K562 (cell line): ENCODE results near the gene BICD1. TPM values are rescaled to one million over a fixed set of nuclear protein-coding genes. Genes with fewer than 3 reads are reported as not detected.

Experiments
- ATAC-seq: fragments of 200-7000 bp; cut with Tn5 transposase; 3 replicates; pipeline ENCODE4 v1.9.1; 2020; ENCODE audit warnings: moderate library complexity
- BruUV-seq: library from RNA; stranded (reverse); fragments of 400-500 nt; replicated peaks from 2 replicates; lab custom pipeline; 2021; lab: Mats Ljungman, UMichigan
- CTCF ChIA-PET: fragments of 300-600 bp; formaldehyde crosslinking; extraction: SDS; loops from one replicate; lab custom pipeline; 2021; ENCODE audit warnings: low intra/inter-chr PET ratio; lab: Yijun Ruan, JAX
- POLR2A ChIA-PET: fragments of 300-600, 350-650 bp; sonication (Branson Sonifier 250); formaldehyde crosslinking; extraction: SDS; loops from one replicate; lab custom pipeline; 2021; ENCODE audit warnings: antibody characterized with exemption, inconsistent platforms; lab: Yijun Ruan, JAX
- DNase-seq, 4 experiments: peaks; one replicate each; pipeline versions ENCODE4 v3.0.0 to v3.0.0-alpha.2; 2011 to 2018; ENCODE audit warnings: low spot score in 3 of 4, mixed read lengths in 3 of 4; ENCODE audit errors: extremely low read depth in 1 of 4
- FAIRE-seq: peaks from 2 replicates; lab custom pipeline; 2011; peaks lifted over from hg19 to GRCh38; lab: Jason Lieb, UNC
- H2AFZ ChIP-seq: 2 replicates; pipeline ENCODE4 v1.6.0; 2011; ENCODE audit warnings: low read depth, low read length, control low read depth, inconsistent platforms
- H3K27ac ChIP-seq: fragments of 200-600 bp; 3 replicates; pipeline ENCODE4 v1.8.0; 2011; ENCODE audit warnings: low read depth, mild to moderate bottlenecking, control low read depth, inconsistent platforms, low read length, moderate library complexity, mixed read lengths; ENCODE audit errors: extremely low read depth
- H3K27me3 ChIP-seq, 2 experiments: fragments of 300-600 bp in 1 of 2; 2 replicates in 1 of 2; 3 replicates in 1 of 2; pipeline versions ENCODE4 v1.6.0 to v1.8.0; 2011; ENCODE audit warnings: inconsistent platforms in 2 of 2, low read length in 2 of 2, mild to moderate bottlenecking in 1 of 2, mixed read lengths in 1 of 2, moderate library complexity in 1 of 2; ENCODE audit not compliant: control insufficient read depth in 2 of 2, insufficient read depth in 2 of 2
- H3K36me3 ChIP-seq: fragments of 300-600 bp; 3 replicates; pipeline ENCODE4 v1.8.0; 2011; ENCODE audit warnings: mild to moderate bottlenecking, low read length, inconsistent platforms; ENCODE audit not compliant: control insufficient read depth, insufficient read depth
- H3K4me1 ChIP-seq, 2 experiments: fragments of 200-600 bp in 1 of 2; replicated peaks in 1 of 2; 2 replicates in 1 of 2; 3 replicates in 1 of 2; pipeline versions ENCODE4 v1.5.1 to v1.8.0; 2011; ENCODE audit warnings: inconsistent platforms in 2 of 2, low read length in 2 of 2, mild to moderate bottlenecking in 1 of 2, mixed read lengths in 1 of 2, moderate library complexity in 1 of 2; ENCODE audit not compliant: control insufficient read depth in 2 of 2, insufficient read depth in 2 of 2
- H3K4me2 ChIP-seq: 2 replicates; pipeline ENCODE4 v1.6.1; 2011; ENCODE audit warnings: low read length, control low read depth, inconsistent platforms, mixed read lengths; ENCODE audit not compliant: insufficient read depth
- H3K4me3 ChIP-seq: fragments of 200-600 bp; sonication (generic), shearing (Covaris generic); 2 replicates; pipeline ENCODE4 v1.5.1; 2016; ENCODE audit warnings: control low read depth, inconsistent platforms
- H3K79me2 ChIP-seq: fragments of 200-600 bp; 3 replicates; pipeline ENCODE4 v1.8.0; 2011; ENCODE audit warnings: low read length, inconsistent platforms; ENCODE audit not compliant: control insufficient read depth, insufficient read depth
- H3K9ac ChIP-seq, 2 experiments: 2 replicates each; pipeline versions ENCODE4 v1.6.0 to v1.6.1; 2011; ENCODE audit warnings: low read depth in 2 of 2, low read length in 2 of 2, control low read depth in 1 of 2, inconsistent platforms in 1 of 2, mild to moderate bottlenecking in 1 of 2, mixed read lengths in 1 of 2; ENCODE audit not compliant: insufficient read depth in 1 of 2
- H3K9me1 ChIP-seq: one replicate; pipeline ENCODE4 v1.6.0; 2011; ENCODE audit warnings: inconsistent platforms, mild to moderate bottlenecking, low read length, moderate library complexity; ENCODE audit not compliant: control insufficient read depth, insufficient read depth
- H3K9me3 ChIP-seq: replicated peaks from 2 replicates; pipeline ENCODE4 v1.5.1; 2011; ENCODE audit warnings: low read depth, low read length, inconsistent platforms; ENCODE audit not compliant: control insufficient read depth, insufficient read depth
- H4K20me1 ChIP-seq: replicated peaks from 2 replicates; pipeline ENCODE4 v1.6.1; 2011; ENCODE audit warnings: low read length, inconsistent platforms, mixed read lengths; ENCODE audit not compliant: control insufficient read depth, insufficient read depth
- HNRNPK ChIP-seq: fragments of 200-400 bp; formaldehyde crosslinking; IDR thresholded peaks from one replicate; pipeline ENCODE4 v1.6.1; 2018; ENCODE audit warnings: mild to moderate bottlenecking, low read depth, low read length; ENCODE audit not compliant: poor library complexity, severe bottlenecking
- L3MBTL2 ChIP-seq: fragments of 450-650 bp; IDR thresholded peaks from 2 replicates; pipeline ENCODE4 v1.6.1; 2016; ENCODE audit warnings: mild to moderate bottlenecking, moderate library complexity
- STAT5B ChIP-seq: fragments of 250-450 bp; sonication (Bioruptor Pico); IDR thresholded peaks from 2 replicates; pipeline ENCODE4 v1.8.0; 2021; ENCODE audit warnings: mild to moderate bottlenecking, inconsistent platforms
- ZBTB43 ChIP-seq: sonication (generic); formaldehyde crosslinking; IDR thresholded peaks from 2 replicates; pipeline ENCODE4 v1.8.0; 2023; ENCODE audit warnings: mild to moderate bottlenecking, missing genetic modification reagents
- ZNF24 ChIP-seq: fragments of 450-650 bp; IDR thresholded peaks from 2 replicates; pipeline ENCODE4 v1.6.1; 2016
- ZNF324 ChIP-seq: fragments of 250-450 bp; sonication (Bioruptor Pico); IDR thresholded peaks from 2 replicates; pipeline ENCODE4 v1.4.0; 2020; ENCODE audit warnings: mild to moderate bottlenecking
- ZNF436 ChIP-seq: fragments of 250-450, 450-650 bp; sonication (Bioruptor Pico); formaldehyde crosslinking; IDR thresholded peaks from 2 replicates; pipeline ENCODE4 v1.7.0; 2020; ENCODE audit warnings: mild to moderate bottlenecking
- WGBS: fragments of 100-300 bp; shearing (Covaris generic); methylation state at CpG from one replicate; pipeline ENCODE4 v1.1.6; 2016; ENCODE audit warnings: low coverage, mixed read lengths; ENCODE audit not compliant: insufficient coverage; ENCODE audit errors: missing lambda C conversion rate; 5-methylcytosine and 5-hydroxymethylcytosine counted together
- in situ Hi-C: fragments of 300-500 bp; cut with MboI; formaldehyde crosslinking; loops from 4 replicates; pipeline ENCODE4 v1.15.0; 2018; ENCODE audit warnings: inconsistent platforms, mixed read lengths
- intact Hi-C: fragments of 100-400 bp; cut with micrococcal nuclease; formaldehyde crosslinking; loops from 2 replicates; pipeline ENCODE4 v1.14.2; 2022
- polyA plus RNA-seq, 8 experiments: library from polyadenylated mRNA; depleted of rRNA in 4 of 8; stranded (reverse) in 5 of 8; unstranded in 3 of 8; fragments of >200 nt; fragmentation: Nextera tagmentation in 2 of 8; fragmentation: Illumina TruSeq in 1 of 8; extraction: Ambion mirVana in 2 of 8; extraction: Trizol in 1 of 8; gene quantifications; 2 replicates each; pipeline versions ENCODE4 v1.2.1 to v1.2.3, GENCODE V29; 2011 to 2014; ENCODE audit warnings: inconsistent platforms in 1 of 8, missing spikeins in 1 of 8
- total RNA-seq, 7 experiments: library from RNA; depleted of rRNA in 6 of 7; stranded (reverse); fragments of >200 nt in 6 of 7; fragmentation: Illumina TruSeq in 2 of 7; extraction: Trizol in 2 of 7; gene quantifications; 2 replicates each; pipeline versions ENCODE4 v1.2.1 to v1.2.3, GENCODE V29; 2011 to 2021; ENCODE audit warnings: low replicate concordance in 1 of 7
- TF ChIP-seq, protein P1 (sequence below): fragments of 450-650 bp; IDR thresholded peaks from one replicate; pipeline ENCODE4 v1.6.1; 2018; ENCODE audit warnings: mild to moderate bottlenecking, moderate library complexity; ENCODE audit not compliant: partially characterized antibody
- TF ChIP-seq, protein P2 (sequence below), 2 experiments: fragments of 450-650 bp in 1 of 2; sonication (generic) in 1 of 2; formaldehyde crosslinking in 1 of 2; IDR thresholded peaks; 2 replicates each; pipeline versions ENCODE4 v1.7.1 to v1.9.0; 2016 to 2022; ENCODE audit warnings: inconsistent platforms in 1 of 2, mild to moderate bottlenecking in 1 of 2, missing genetic modification reagents in 1 of 2

Gene BICD1
- total and polyA plus RNA-seq, 9 of the 15 experiments (the other 6 are each of a cell fraction or from before 2014, with no cell fraction given) = 3.5 to 21.1 (median 12.5) TPM

DNA sequence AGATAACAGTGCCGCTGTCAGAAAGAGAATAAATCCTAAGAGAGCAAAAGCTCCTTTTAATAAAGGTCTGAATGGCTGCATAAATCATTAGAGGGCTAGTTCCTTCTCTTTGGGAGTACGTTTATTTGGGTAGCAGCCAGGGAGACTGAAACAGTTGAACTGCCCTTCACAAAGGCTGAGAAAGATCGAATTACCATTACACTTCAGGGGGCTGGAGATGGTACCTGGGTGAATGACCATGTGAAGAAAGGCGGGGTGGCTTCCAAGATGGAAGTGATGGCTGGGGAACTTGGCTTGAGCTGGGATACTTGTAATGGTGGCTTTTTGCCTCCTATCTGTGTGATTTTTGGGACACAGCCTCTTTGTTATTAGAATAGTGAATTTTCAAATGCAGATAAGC, 291.0 kb downstream of the BICD1 start (continued):
- TF ChIP-seq, protein P1, sequence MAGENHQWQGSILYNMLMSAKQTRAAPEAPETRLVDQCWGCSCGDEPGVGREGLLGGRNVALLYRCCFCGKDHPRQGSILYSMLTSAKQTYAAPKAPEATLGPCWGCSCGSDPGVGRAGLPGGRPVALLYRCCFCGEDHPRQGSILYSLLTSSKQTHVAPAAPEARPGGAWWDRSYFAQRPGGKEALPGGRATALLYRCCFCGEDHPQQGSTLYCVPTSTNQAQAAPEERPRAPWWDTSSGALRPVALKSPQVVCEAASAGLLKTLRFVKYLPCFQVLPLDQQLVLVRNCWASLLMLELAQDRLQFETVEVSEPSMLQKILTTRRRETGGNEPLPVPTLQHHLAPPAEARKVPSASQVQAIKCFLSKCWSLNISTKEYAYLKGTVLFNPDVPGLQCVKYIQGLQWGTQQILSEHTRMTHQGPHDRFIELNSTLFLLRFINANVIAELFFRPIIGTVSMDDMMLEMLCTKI = no peak
- TF ChIP-seq L3MBTL2 (no peak), HNRNPK (no peak), ZNF324 (CRISPR knock-in tag) (no peak)

GRCh38 chr12:32398181-32398580, 291.5 kb downstream of the BICD1 start:
- Histone ChIP-seq H3K27ac (no peak overlapping the region), H3K4me1 (peaks cover 4 to 14% of the 10 kb centered on the region in 2 experiments; a peak in 4 of 5 replicates), H2AFZ (no peak overlapping the region), H3K9ac (no peak overlapping the region), H3K4me2 (no peak overlapping the region), H3K27me3 (peaks cover 2 to 18% of the 10 kb centered on the region in 2 experiments; a peak in 4 of 5 replicates), H3K36me3 (no peaks in the 10 kb centered on the region), H3K9me1 (no peaks in the 10 kb centered on the region), H3K9me3 (no peaks in the 10 kb centered on the region), H3K4me3 (no peak overlapping the region), H3K79me2 (no peaks in the 10 kb centered on the region), H4K20me1 (no peaks in the 10 kb centered on the region)
- 6% methylated on average over 4 of the region's 4 CpGs for WGBS
- intact Hi-C loops = no loop called here
- no TSS peak for BruUV-seq
- DNase-seq = peak in 1 of 4 experiments; percentile 5
- in situ Hi-C loops = no loop called here
- CTCF ChIA-PET = no interaction called here
- ATAC-seq = no peak
- POLR2A ChIA-PET = interaction anchor here (1.0 kb wide), 1 partner anchor 9 kb away, joined by 3 read pairs; no protein-coding TSS in a partner anchor
- no peak for FAIRE-seq
- TF ChIP-seq STAT5B (CRISPR knock-in tag) (no peak), ZNF436 (CRISPR knock-in tag) (no peak), ZBTB43 (CRISPR knock-in tag) (no peak), ZNF24 (no peak)
- TF ChIP-seq, protein P2, sequence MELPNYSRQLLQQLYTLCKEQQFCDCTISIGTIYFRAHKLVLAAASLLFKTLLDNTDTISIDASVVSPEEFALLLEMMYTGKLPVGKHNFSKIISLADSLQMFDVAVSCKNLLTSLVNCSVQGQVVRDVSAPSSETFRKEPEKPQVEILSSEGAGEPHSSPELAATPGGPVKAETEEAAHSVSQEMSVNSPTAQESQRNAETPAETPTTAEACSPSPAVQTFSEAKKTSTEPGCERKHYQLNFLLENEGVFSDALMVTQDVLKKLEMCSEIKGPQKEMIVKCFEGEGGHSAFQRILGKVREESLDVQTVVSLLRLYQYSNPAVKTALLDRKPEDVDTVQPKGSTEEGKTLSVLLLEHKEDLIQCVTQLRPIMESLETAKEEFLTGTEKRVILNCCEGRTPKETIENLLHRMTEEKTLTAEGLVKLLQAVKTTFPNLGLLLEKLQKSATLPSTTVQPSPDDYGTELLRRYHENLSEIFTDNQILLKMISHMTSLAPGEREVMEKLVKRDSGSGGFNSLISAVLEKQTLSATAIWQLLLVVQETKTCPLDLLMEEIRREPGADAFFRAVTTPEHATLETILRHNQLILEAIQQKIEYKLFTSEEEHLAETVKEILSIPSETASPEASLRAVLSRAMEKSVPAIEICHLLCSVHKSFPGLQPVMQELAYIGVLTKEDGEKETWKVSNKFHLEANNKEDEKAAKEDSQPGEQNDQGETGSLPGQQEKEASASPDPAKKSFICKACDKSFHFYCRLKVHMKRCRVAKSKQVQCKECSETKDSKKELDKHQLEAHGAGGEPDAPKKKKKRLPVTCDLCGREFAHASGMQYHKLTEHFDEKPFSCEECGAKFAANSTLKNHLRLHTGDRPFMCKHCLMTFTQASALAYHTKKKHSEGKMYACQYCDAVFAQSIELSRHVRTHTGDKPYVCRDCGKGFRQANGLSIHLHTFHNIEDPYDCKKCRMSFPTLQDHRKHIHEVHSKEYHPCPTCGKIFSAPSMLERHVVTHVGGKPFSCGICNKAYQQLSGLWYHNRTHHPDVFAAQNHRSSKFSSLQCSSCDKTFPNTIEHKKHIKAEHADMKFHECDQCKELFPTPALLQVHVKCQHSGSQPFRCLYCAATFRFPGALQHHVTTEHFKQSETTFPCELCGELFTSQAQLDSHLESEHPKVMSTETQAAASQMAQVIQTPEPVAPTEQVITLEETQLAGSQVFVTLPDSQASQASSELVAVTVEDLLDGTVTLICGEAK (IDR thresholded peaks at IDR 0.05) = no peak
- TF ChIP-seq, protein P2 (CRISPR knock-in tag; IDR thresholded peaks at IDR 0.05) = no peak
